CD14-positive monocyte (primary cell): Measurements from ENCODE around the gene NR2F1. TPM values are rescaled to one million over a fixed set of nuclear protein-coding genes. Genes with fewer than 3 reads are reported as not detected.

Experiments used
- DNase-seq, 3 donors: peaks; one replicate each; pipeline ENCODE4 v3.0.0-alpha.2; 2011 to 2022
- H2AFZ ChIP-seq: 2 replicates; pipeline ENCODE4 v1.6.0; 2012; ENCODE audit warnings: mild to moderate bottlenecking, low read depth, low read length, inconsistent platforms; ENCODE audit not compliant: insufficient read depth, poor library complexity, severe bottlenecking
- H3K27ac ChIP-seq, 2 donors: 1 replicate in 1 of 2; 2 replicates in 1 of 2; pipeline ENCODE4 v1.5.1; 2012 to 2013; ENCODE audit warnings: low read length in 2 of 2, control low read depth in 1 of 2, inconsistent platforms in 1 of 2, low read depth in 1 of 2, mild to moderate bottlenecking in 1 of 2
- H3K27me3 ChIP-seq, 2 donors: one replicate each; pipeline versions ENCODE4 v1.6.0 to v1.6.1; 2011 to 2013; ENCODE audit warnings: low read length in 2 of 2; ENCODE audit not compliant: control insufficient read depth in 2 of 2, insufficient read depth in 2 of 2
- H3K36me3 ChIP-seq, 2 donors: replicated peaks in 1 of 2; 1 replicate in 1 of 2; 2 replicates in 1 of 2; pipeline versions ENCODE4 v1.5.1 to v1.6.1; 2012 to 2013; ENCODE audit warnings: low read length in 2 of 2, control low read depth in 1 of 2, inconsistent platforms in 1 of 2, mild to moderate bottlenecking in 1 of 2; ENCODE audit not compliant: insufficient read depth in 2 of 2, control insufficient read depth in 1 of 2
- H3K4me1 ChIP-seq, 2 donors: 1 replicate in 1 of 2; 2 replicates in 1 of 2; pipeline versions ENCODE4 v1.5.1 to v1.6.1; 2012 to 2013; ENCODE audit warnings: low read length in 2 of 2, control low read depth in 1 of 2, inconsistent platforms in 1 of 2, mild to moderate bottlenecking in 1 of 2, moderate library complexity in 1 of 2; ENCODE audit not compliant: insufficient read depth in 2 of 2, control insufficient read depth in 1 of 2
- H3K4me2 ChIP-seq: replicated peaks from 2 replicates; pipeline ENCODE3; 2012; ENCODE audit warnings: low read length, moderate library complexity, mild to moderate bottlenecking; ENCODE audit not compliant: poor library complexity, severe bottlenecking; ENCODE audit errors: extremely low read depth
- H3K4me3 ChIP-seq, 3 experiments: fragments of 200-600 bp in 1 of 3; sonication (generic) in 1 of 3; replicated peaks in 1 of 3; 1 replicate in 2 of 3; 2 replicates in 1 of 3; pipeline ENCODE4 v1.5.1; 2011 to 2013; ENCODE audit warnings: low read length in 3 of 3, mild to moderate bottlenecking in 3 of 3, control low read depth in 2 of 3, low read depth in 2 of 3, inconsistent platforms in 1 of 3, moderate library complexity in 1 of 3
- H3K79me2 ChIP-seq: 2 replicates; pipeline ENCODE4 v1.6.0; 2012; ENCODE audit warnings: mild to moderate bottlenecking, control low read depth, inconsistent platforms, low read length, moderate library complexity; ENCODE audit not compliant: insufficient read depth
- H3K9ac ChIP-seq: 2 replicates; pipeline ENCODE4 v1.6.0; 2017; ENCODE audit warnings: low read length, mild to moderate bottlenecking; ENCODE audit not compliant: insufficient read depth, poor library complexity, severe bottlenecking
- H3K9me3 ChIP-seq, 2 donors: replicated peaks in 1 of 2; 1 replicate in 1 of 2; 2 replicates in 1 of 2; pipeline versions ENCODE4 v1.5.1 to v1.6.1; 2012 to 2013; ENCODE audit warnings: low read length in 2 of 2, control low read depth in 1 of 2; ENCODE audit not compliant: control insufficient read depth in 1 of 2, insufficient read depth in 1 of 2
- H4K20me1 ChIP-seq: 2 replicates; pipeline ENCODE4 v1.6.0; 2012; ENCODE audit warnings: mild to moderate bottlenecking, low read length, control low read depth, moderate library complexity; ENCODE audit not compliant: insufficient read depth
- H3K27ac Mint-ChIP-seq, 7 donors: one replicate each; pipeline ENCODE4 v1.8.0; 2020; ENCODE audit warnings: mild to moderate bottlenecking in 7 of 7, mixed read lengths in 7 of 7, moderate library complexity in 6 of 7, inconsistent platforms in 2 of 7
- H3K27me3 Mint-ChIP-seq, 3 donors: one replicate each; pipeline ENCODE4 v1.8.0; 2021 to 2022; ENCODE audit warnings: low read depth in 3 of 3, mild to moderate bottlenecking in 3 of 3, mixed read lengths in 3 of 3, moderate library complexity in 3 of 3, inconsistent platforms in 1 of 3
- H3K36me3 Mint-ChIP-seq, 2 donors: one replicate each; pipeline ENCODE4 v1.8.0; 2020; ENCODE audit warnings: mixed read lengths in 2 of 2, inconsistent platforms in 1 of 2, mild to moderate bottlenecking in 1 of 2
- H3K4me1 Mint-ChIP-seq: one replicate; pipeline ENCODE4 v1.8.0; 2020; ENCODE audit warnings: mild to moderate bottlenecking, mixed read lengths
- H3K4me3 Mint-ChIP-seq, 2 donors: one replicate each; pipeline ENCODE4 v1.8.0; 2020; ENCODE audit warnings: mild to moderate bottlenecking in 2 of 2, mixed read lengths in 2 of 2, moderate library complexity in 1 of 2
- H3K9me3 Mint-ChIP-seq, 7 donors: one replicate each; pipeline ENCODE4 v1.8.0; 2020 to 2022; ENCODE audit warnings: mixed read lengths in 7 of 7, mild to moderate bottlenecking in 6 of 7, moderate library complexity in 6 of 7, inconsistent platforms in 2 of 7
- WGBS: methylation state at CpG from one replicate; pipeline ENCODE4 v1.1.5; 2013; ENCODE audit warnings: missing lambda C conversion rate; ENCODE audit not compliant: insufficient coverage; 5-methylcytosine and 5-hydroxymethylcytosine counted together
- intact Hi-C, 2 donors: fragments of 100-400 bp; cut with micrococcal nuclease; formaldehyde crosslinking; loops; one replicate each; pipeline versions ENCODE4 v1.15.0 to v1.15.1; 2023
- polyA plus RNA-seq, 3 donors: library from polyadenylated mRNA; depleted of rRNA in 1 of 3; unstranded in 2 of 3; stranded (reverse) in 1 of 3; fragments of 300-500 nt in 2 of 3; fragments of >200 nt in 1 of 3; fragmentation: Illumina TruSeq in 2 of 3; gene quantifications; 1 replicate in 2 of 3; 2 replicates in 1 of 3; pipeline ENCODE4 v1.2.3, GENCODE V29; 2012 to 2021
- TF ChIP-seq, protein P1 (sequence below): fragments of 200-600 bp; IDR thresholded peaks from one replicate; pipeline ENCODE4 v1.8.0; 2022; ENCODE audit warnings: antibody characterized with exemption, mild to moderate bottlenecking

The NR2F1 gene
- polyA plus RNA-seq, 3 donors = not detected

DNA sequence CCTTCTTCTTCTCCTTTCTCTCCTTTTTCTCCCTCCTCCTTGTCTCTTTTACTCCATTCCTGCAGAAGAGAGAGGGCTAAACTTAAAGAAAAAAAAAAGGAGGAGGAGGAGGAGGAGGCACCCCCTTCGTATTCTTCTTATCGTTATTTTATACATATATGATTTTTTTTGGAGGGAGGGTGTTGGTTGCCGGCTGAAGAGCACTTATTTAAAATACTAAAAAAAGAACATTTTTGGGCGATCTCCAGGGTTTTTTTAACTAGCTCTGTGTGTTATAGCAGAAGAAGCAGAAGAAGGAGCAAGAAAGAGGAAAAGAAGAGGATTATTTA is 381 bp downstream of the NR2F1 start:
- no peak for DNase-seq
- H3K9me3 ChIP-seq = peaks cover 0 to 53% of the 10 kb centered on the region in 2 donors
- H3K27me3 Mint-ChIP-seq = peaks cover 32 to 56% (median 34%) of the 10 kb centered on the region in 3 donors
- H3K27ac ChIP-seq = no peak overlapping the region
- peaks cover 2 to 6% of the 10 kb centered on the region in 2 donors for H3K36me3 Mint-ChIP-seq
- intact Hi-C loops = loop anchor here (5.0 to 10.0 kb wide), 2 partner anchors 214 to 331 kb away; no protein-coding TSS in a partner anchor
- H3K4me2 ChIP-seq = peak overlapping the region; percentile 67
- no peaks in the 10 kb centered on the region for H3K36me3 ChIP-seq
- H3K4me3 Mint-ChIP-seq = peak overlapping the region in 1 of 2 donors; percentile 79
- peaks cover 0 to 34% (median 15%) of the 10 kb centered on the region in 7 donors for H3K9me3 Mint-ChIP-seq
- H3K4me1 ChIP-seq = peaks cover 37 to 53% of the 10 kb centered on the region in 2 donors
- H3K27me3 ChIP-seq = peaks cover 66 to 87% of the 10 kb centered on the region in 2 donors
- H2AFZ ChIP-seq = no peak overlapping the region
- TF ChIP-seq, protein P1, sequence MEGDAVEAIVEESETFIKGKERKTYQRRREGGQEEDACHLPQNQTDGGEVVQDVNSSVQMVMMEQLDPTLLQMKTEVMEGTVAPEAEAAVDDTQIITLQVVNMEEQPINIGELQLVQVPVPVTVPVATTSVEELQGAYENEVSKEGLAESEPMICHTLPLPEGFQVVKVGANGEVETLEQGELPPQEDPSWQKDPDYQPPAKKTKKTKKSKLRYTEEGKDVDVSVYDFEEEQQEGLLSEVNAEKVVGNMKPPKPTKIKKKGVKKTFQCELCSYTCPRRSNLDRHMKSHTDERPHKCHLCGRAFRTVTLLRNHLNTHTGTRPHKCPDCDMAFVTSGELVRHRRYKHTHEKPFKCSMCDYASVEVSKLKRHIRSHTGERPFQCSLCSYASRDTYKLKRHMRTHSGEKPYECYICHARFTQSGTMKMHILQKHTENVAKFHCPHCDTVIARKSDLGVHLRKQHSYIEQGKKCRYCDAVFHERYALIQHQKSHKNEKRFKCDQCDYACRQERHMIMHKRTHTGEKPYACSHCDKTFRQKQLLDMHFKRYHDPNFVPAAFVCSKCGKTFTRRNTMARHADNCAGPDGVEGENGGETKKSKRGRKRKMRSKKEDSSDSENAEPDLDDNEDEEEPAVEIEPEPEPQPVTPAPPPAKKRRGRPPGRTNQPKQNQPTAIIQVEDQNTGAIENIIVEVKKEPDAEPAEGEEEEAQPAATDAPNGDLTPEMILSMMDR = no peak
- H3K27ac Mint-ChIP-seq = no peak overlapping the region
- H3K9ac ChIP-seq = no peak overlapping the region
- WGBS = no CpG with 5 or more reads among the region's 4 CpGs
- H3K79me2 ChIP-seq = no peaks in the 10 kb centered on the region
- peak overlapping the region in 1 of 3 experiments; percentile 53 for H3K4me3 ChIP-seq
- no peaks in the 10 kb centered on the region for H4K20me1 ChIP-seq
- H3K4me1 Mint-ChIP-seq = peaks cover 45% of the 10 kb centered on the region

DNA sequence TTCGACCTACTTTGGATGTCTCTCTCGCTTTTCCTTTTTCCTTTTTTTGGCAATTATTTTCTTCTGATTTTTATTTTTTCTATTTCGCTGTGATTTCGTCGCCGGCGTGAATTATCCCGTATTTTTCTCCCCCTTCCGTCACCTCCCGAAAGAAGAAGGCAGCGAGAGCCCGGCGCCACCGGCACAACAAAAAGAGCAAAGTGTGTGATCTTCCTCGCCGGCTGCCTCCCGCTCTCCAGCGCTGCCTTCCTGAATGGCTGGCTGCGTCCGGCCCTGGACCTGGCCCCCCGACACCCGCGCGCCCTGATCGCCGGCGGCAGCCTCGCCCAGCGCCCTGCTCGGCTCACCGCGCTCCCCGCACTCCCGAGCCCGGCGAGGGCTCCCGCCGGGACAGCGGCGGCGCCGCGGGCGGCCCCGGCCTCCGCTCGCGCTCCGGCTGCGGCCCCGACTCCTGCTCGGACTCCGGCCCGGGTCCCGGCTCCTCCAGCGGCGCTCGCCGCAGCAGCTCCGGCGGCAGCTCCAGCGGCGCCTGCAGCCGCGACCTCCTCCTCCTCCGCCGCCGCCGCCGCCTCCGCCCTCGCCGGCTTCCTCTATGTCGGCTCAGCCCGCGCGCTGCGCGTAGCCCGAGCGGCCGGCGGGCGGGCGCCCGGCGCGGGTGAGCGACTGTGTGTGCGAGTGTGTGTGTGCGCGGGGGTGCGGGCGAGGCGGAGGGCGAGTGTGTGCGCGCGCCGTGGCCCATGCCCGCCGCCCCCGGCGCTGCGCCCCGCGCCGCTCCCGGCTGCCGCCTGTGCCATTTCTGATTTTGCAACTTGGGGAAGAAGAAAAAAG is 960 bp downstream of the NR2F1 start:
- peak overlapping the region; percentile 67 for H3K4me2 ChIP-seq
- no peaks in the 10 kb centered on the region for H3K79me2 ChIP-seq
- peaks cover 0 to 52% of the 10 kb centered on the region in 2 donors for H3K9me3 ChIP-seq
- H3K36me3 ChIP-seq = no peaks in the 10 kb centered on the region
- peak overlapping the region in 2 of 3 experiments; percentile 7 to 53 for H3K4me3 ChIP-seq
- Mint-ChIP-seq H3K27me3 (peaks cover 32 to 55% (median 39%) of the 10 kb centered on the region in 3 donors), H3K4me1 (peaks cover 42% of the 10 kb centered on the region), H3K27ac (no peak overlapping the region), H3K9me3 (peaks cover 2 to 35% (median 15%) of the 10 kb centered on the region in 7 donors), H3K4me3 (peak overlapping the region; percentile 70 to 79), H3K36me3 (peaks cover 2 to 10% of the 10 kb centered on the region in 2 donors)
- H3K27me3 ChIP-seq = peaks cover 64 to 86% of the 10 kb centered on the region in 2 donors
- H3K27ac ChIP-seq = no peak overlapping the region
- peak in 2 of 3 donors; percentile 23 to 38 for DNase-seq
- no peak overlapping the region for H3K9ac ChIP-seq
- TF ChIP-seq, protein P1 = no peak
- peaks cover 34 to 48% of the 10 kb centered on the region in 2 donors for H3K4me1 ChIP-seq
- under 1% methylated on average over 100 of the region's 110 CpGs for WGBS
- intact Hi-C loops = loop anchor here (5.0 to 10.0 kb wide), 2 partner anchors 213 to 331 kb away; no protein-coding TSS in a partner anchor
- no peaks in the 10 kb centered on the region for H4K20me1 ChIP-seq
- no peak overlapping the region for H2AFZ ChIP-seq
